Esophagus squamous epithelium (tissue), 5 donors: ENCODE measurements around the gene HOXA9. TPM values are rescaled to one million over a fixed set of nuclear protein-coding genes. Genes with fewer than 3 reads are reported as not detected.

Source experiments
- DNase-seq: peaks from one replicate; lab custom pipeline; 2025; lab: John Stamatoyannopoulos, UW
- H3K27ac ChIP-seq, 4 donors: fragments of 200-600 bp; sonication (generic); one replicate each; pipeline ENCODE4 v1.5.1; 2016 to 2019; ENCODE audit warnings: mild to moderate bottlenecking in 1 of 4
- H3K27me3 ChIP-seq, 4 donors: fragments of 200-600 bp; sonication (generic); 1 replicate in 3 of 4; 2 replicates in 1 of 4; pipeline versions ENCODE4 v1.5.1 to v1.6.0; 2017 to 2021; ENCODE audit warnings: antibody characterized with exemption in 1 of 4
- H3K36me3 ChIP-seq, 3 donors: fragments of 200-600 bp; sonication (generic); one replicate each; pipeline ENCODE4 v1.5.1; 2016 to 2019
- H3K4me1 ChIP-seq, 3 donors: fragments of 200-600 bp; sonication (generic); one replicate each; pipeline ENCODE4 v1.5.1; 2017 to 2019
- H3K4me3 ChIP-seq, 4 donors: fragments of 200-600 bp; sonication (generic); 1 replicate in 3 of 4; 2 replicates in 1 of 4; pipeline ENCODE4 v1.5.1; 2016 to 2019; ENCODE audit warnings: mild to moderate bottlenecking in 2 of 4, moderate library complexity in 1 of 4
- H3K9me3 ChIP-seq, 3 donors: fragments of 200-600 bp; sonication (generic); one replicate each; pipeline ENCODE4 v1.5.1; 2016 to 2019
- CTCF ChIP-seq, 6 experiments: fragments of 450-650 bp in 4 of 6; fragments of 200-600 bp in 2 of 6; sonication (generic) in 2 of 6; IDR thresholded peaks; one replicate each; pipeline ENCODE4 v1.5.1; 2016 to 2019; ENCODE audit warnings: antibody characterized with exemption in 6 of 6, mild to moderate bottlenecking in 4 of 6, moderate library complexity in 4 of 6
- POLR2A ChIP-seq, 4 donors: fragments of 450-650 bp; IDR thresholded peaks; one replicate each; pipeline ENCODE4 v1.6.1; 2017; ENCODE audit warnings: antibody characterized with exemption in 4 of 4, mild to moderate bottlenecking in 4 of 4, moderate library complexity in 3 of 4
- WGBS, 2 donors: methylation state at CpG; one replicate each; pipeline ENCODE4 v1.1.5; 2018; 5-methylcytosine and 5-hydroxymethylcytosine counted together
- intact Hi-C: fragments of 100-400 bp; cut with DNase I; formaldehyde crosslinking; loops from one replicate; pipeline ENCODE4 v1.15.0; 2022
- total RNA-seq, 4 donors: library from RNA; depleted of rRNA; stranded (reverse); fragments of >200 nt; gene quantifications; one replicate each; pipeline ENCODE4 v1.1.0, GENCODE V29; 2016
- donor health status: DM: yes; HTN: yes; CAD: no.

The HOXA9 gene
- total RNA-seq, 4 donors from 2014 or later, result 0.57 to 1.1 TPM; not detected in 2

GRCh38 chr7:27121684-27122076 lies 43.7 kb downstream of the HOXA9 start:
- WGBS, 2 donors, result 27 to 28% methylated on average over 7 of the region's 7 CpGs
- Histone ChIP-seq H3K27me3 (no peaks in the 10 kb centered on the region), H3K4me3 (peak overlapping the region; percentile 31 to 91 (median 50)), H3K27ac (peak overlapping the region; percentile 86 to 99 (median 93)), H3K4me1 (peaks cover 33 to 100% (median 62%) of the 10 kb centered on the region in 3 donors), H3K36me3 (no peaks in the 10 kb centered on the region), H3K9me3 (no peaks in the 10 kb centered on the region)
- TF ChIP-seq POLR2A (IDR thresholded peaks at IDR 0.05) (no peak), CTCF (IDR thresholded peaks at IDR 0.05) (no peak)
- intact Hi-C loops, result no loop called here
- no peak for DNase-seq

GRCh38 chr7:27119412-27119911 lies 45.9 kb downstream of the HOXA9 start:
- WGBS, 2 donors, result 14 to 36% methylated on average over 1 of the region's 1 CpG
- DNase-seq, result no peak
- peak overlapping the region; percentile 86 to 99 (median 93) for H3K27ac ChIP-seq
- peak overlapping the region in 2 of 4 donors; percentile 70 to 91 for H3K4me3 ChIP-seq
- H3K9me3 ChIP-seq, result no peaks in the 10 kb centered on the region
- H3K27me3 ChIP-seq, result no peaks in the 10 kb centered on the region
- TF ChIP-seq POLR2A (IDR thresholded peaks at IDR 0.05) (no peak), CTCF (IDR thresholded peaks at IDR 0.05) (no peak)
- intact Hi-C loops, result no loop called here
- no peaks in the 10 kb centered on the region for H3K36me3 ChIP-seq
- peaks cover 28 to 86% (median 42%) of the 10 kb centered on the region in 3 donors for H3K4me1 ChIP-seq

GRCh38 chr7:27118580-27118979 lies 46.8 kb downstream of the HOXA9 start:
- intact Hi-C loops, result no loop called here

GRCh38 chr7:27117887-27118491 lies 47.3 kb downstream of the HOXA9 start:
- no peaks in the 10 kb centered on the region for H3K36me3 ChIP-seq
- TF ChIP-seq CTCF (IDR thresholded peaks at IDR 0.05), result no peak
- peak in 1 of 4 donors; percentile 23 for TF ChIP-seq POLR2A (IDR thresholded peaks at IDR 0.05)
- peak overlapping the region; percentile 70 to 91 (median 78) for H3K4me3 ChIP-seq
- intact Hi-C loops, result no loop called here
- H3K4me1 ChIP-seq, result peaks cover 28 to 74% (median 34%) of the 10 kb centered on the region in 3 donors
- H3K27me3 ChIP-seq, result no peaks in the 10 kb centered on the region
- 19 to 42% methylated on average over 13 to 19 of the region's 19 CpGs for WGBS, 2 donors
- no peaks in the 10 kb centered on the region for H3K9me3 ChIP-seq
- peak overlapping the region; percentile 96 to 99 (median 99) for H3K27ac ChIP-seq
- DNase-seq, result no peak

More at GRCh38 chr7:27118580-27118979, 46.8 kb downstream of the HOXA9 start:
- H3K27me3 ChIP-seq, result no peaks in the 10 kb centered on the region
- H3K9me3 ChIP-seq, result no peaks in the 10 kb centered on the region
- peak overlapping the region; percentile 96 to 99 (median 99) for H3K27ac ChIP-seq
- peak overlapping the region; percentile 70 to 91 (median 78) for H3K4me3 ChIP-seq
- H3K4me1 ChIP-seq, result peaks cover 28 to 77% (median 37%) of the 10 kb centered on the region in 3 donors
- WGBS, 2 donors, result 41 to 48% methylated on average over 2 to 3 of the region's 3 CpGs
- TF ChIP-seq CTCF (IDR thresholded peaks at IDR 0.05) (no peak), POLR2A (IDR thresholded peaks at IDR 0.05) (no peak)
- H3K36me3 ChIP-seq, result no peaks in the 10 kb centered on the region
- no peak for DNase-seq
